ENCODE data around the gene SLC25A48. TPM values are rescaled to one million over a fixed set of nuclear protein-coding genes. Genes with fewer than 3 reads are reported as not detected.

Gene SLC25A48
- total RNA-seq, 1 experiment from 2014 or later: not detected

- ChIA-PET POLR2A (ENCODE audit: unreplicated experiment) (no interaction called here), CTCF (no interaction called here)
- Histone ChIP-seq H3K4me1 (replicated peaks; ENCODE audit: insufficient read depth) (no peaks in the 10 kb centered on the region), H3K27ac (no peak overlapping the region), H4K20me1 (ENCODE audit: insufficient read depth) (no peaks in the 10 kb centered on the region), H3K9me3 (ENCODE audit: insufficient read depth, low read depth) (no peaks in the 10 kb centered on the region), H3F3A (ENCODE audit: insufficient read depth, low read depth) (no peaks in the 10 kb centered on the region), H3K27me3 (ENCODE audit: insufficient read depth, low read depth) (peaks cover 58% of the 10 kb centered on the region), H3K9me2 (ENCODE audit: insufficient read depth) (no peaks in the 10 kb centered on the region), H3K4me2 (no peak overlapping the region), H3K36me3 (ENCODE audit: low read depth) (no peaks in the 10 kb centered on the region), H3K4me3 (no peak overlapping the region), H2AFZ (no peak overlapping the region), H3K79me2 (ENCODE audit: low read depth) (no peaks in the 10 kb centered on the region)
- TF ChIP-seq EZH2 (IDR thresholded peaks at IDR 0.05; ENCODE audit: low read depth): no peak
- no peak for TF ChIP-seq CTCF (conservative IDR thresholded peaks at IDR 0.05)
- intact Hi-C loops (cut with micrococcal nuclease; ENCODE audit: unreplicated experiment): no loop called here
- BruUV-seq (replicated peaks): no TSS peak
- no peak for DNase-seq
Observed at GRCh38 chr5:135862086-135862485, 27.6 kb downstream of the SLC25A48 start.

- H3K9me2 ChIP-seq (ENCODE audit: insufficient read depth): no peaks in the 10 kb centered on the region
Observed at GRCh38 chr5:135862744-135863143, 28.3 kb downstream of the SLC25A48 start.

GRCh38 chr5:135864503-135865435, 30.3 kb downstream of the SLC25A48 start:
- intact Hi-C loops (cut with micrococcal nuclease; ENCODE audit: unreplicated experiment): no loop called here
- Histone ChIP-seq H3K9me3 (ENCODE audit: insufficient read depth, low read depth) (no peaks in the 10 kb centered on the region), H3K27me3 (ENCODE audit: insufficient read depth, low read depth) (peaks cover 64% of the 10 kb centered on the region), H3K4me3 (no peak overlapping the region), H3F3A (ENCODE audit: insufficient read depth, low read depth) (no peaks in the 10 kb centered on the region), H3K27ac (no peak overlapping the region), H2AFZ (no peak overlapping the region), H4K20me1 (ENCODE audit: insufficient read depth) (no peaks in the 10 kb centered on the region), H3K79me2 (ENCODE audit: low read depth) (no peaks in the 10 kb centered on the region), H3K36me3 (ENCODE audit: low read depth) (no peaks in the 10 kb centered on the region), H3K4me2 (no peak overlapping the region), H3K4me1 (replicated peaks; ENCODE audit: insufficient read depth) (no peaks in the 10 kb centered on the region), H3K9me2 (ENCODE audit: insufficient read depth) (0 out of 2 replicates have a peak, but pooled peaks cover 4% of the 10 kb centered on the region)
- DNase-seq: no peak
- CTCF ChIA-PET: no interaction called here
- TF ChIP-seq CTCF (conservative IDR thresholded peaks at IDR 0.05): no peak
- TF ChIP-seq EZH2 (IDR thresholded peaks at IDR 0.05; ENCODE audit: low read depth): no peak
- BruUV-seq (replicated peaks): no TSS peak
- POLR2A ChIA-PET (ENCODE audit: unreplicated experiment): no interaction called here

More at GRCh38 chr5:135862744-135863143, 28.3 kb downstream of the SLC25A48 start:
- H4K20me1 ChIP-seq (ENCODE audit: insufficient read depth): no peaks in the 10 kb centered on the region
- H3F3A ChIP-seq (ENCODE audit: insufficient read depth, low read depth): no peaks in the 10 kb centered on the region
- no peak overlapping the region for H2AFZ ChIP-seq
- no peak overlapping the region for H3K4me2 ChIP-seq
- H3K79me2 ChIP-seq (ENCODE audit: low read depth): no peaks in the 10 kb centered on the region
- no peak for DNase-seq
- H3K27ac ChIP-seq: no peak overlapping the region
- no peak overlapping the region for H3K4me3 ChIP-seq
- H3K27me3 ChIP-seq (ENCODE audit: insufficient read depth, low read depth): peaks cover 58% of the 10 kb centered on the region
- H3K36me3 ChIP-seq (ENCODE audit: low read depth): no peaks in the 10 kb centered on the region
- H3K4me1 ChIP-seq (replicated peaks; ENCODE audit: insufficient read depth): no peaks in the 10 kb centered on the region
- intact Hi-C loops (cut with micrococcal nuclease; ENCODE audit: unreplicated experiment): no loop called here
- ChIA-PET CTCF (no interaction called here), POLR2A (ENCODE audit: unreplicated experiment) (no interaction called here)
- TF ChIP-seq CTCF (conservative IDR thresholded peaks at IDR 0.05) (no peak), EZH2 (IDR thresholded peaks at IDR 0.05; ENCODE audit: low read depth) (no peak)
- no TSS peak for BruUV-seq (replicated peaks)
- no peaks in the 10 kb centered on the region for H3K9me3 ChIP-seq (ENCODE audit: insufficient read depth, low read depth)
